ENCODE measurements around the gene TSKS.

- TF ChIP-seq CTCF (IDR thresholded peaks at IDR 0.05) (no peak), POLR2A (IDR thresholded peaks at IDR 0.05) (no peak)
These were observed 67.0 kb downstream of the TSKS start for GRCh38 chr19:49696115-49696514.

Data from testis (tissue), 2 donors.